MG63 (cell line): ENCODE results near the gene HACE1. TPM values are rescaled to one million over a fixed set of nuclear protein-coding genes. Genes with fewer than 3 reads are reported as not detected.
A peak's percentile ranks its signal among the peaks of the same experiment; 100 is the strongest.

Source experiments
- DNase-seq: peaks from one replicate; pipeline ENCODE4 v3.0.0-alpha.2; 2020
- H3K27me3 ChIP-seq: fragments of 250-450 bp; sonication (Bioruptor Pico); 2 replicates; pipeline ENCODE4 v1.5.1; 2020; ENCODE audit warnings: mild to moderate bottlenecking, moderate library complexity
- H3K36me3 ChIP-seq: fragments of 250-450 bp; sonication (Bioruptor Pico); 2 replicates; pipeline ENCODE4 v1.5.1; 2020; ENCODE audit warnings: mild to moderate bottlenecking, moderate library complexity
- H3K4me3 ChIP-seq: fragments of 250-450 bp; sonication (Bioruptor Pico); 2 replicates; pipeline ENCODE4 v1.5.1; 2020; ENCODE audit warnings: mild to moderate bottlenecking, moderate library complexity
- H3K9me3 ChIP-seq: fragments of 250-450 bp; sonication (Bioruptor Pico); 2 replicates; pipeline ENCODE4 v1.5.1; 2020; ENCODE audit warnings: mild to moderate bottlenecking, moderate library complexity
- total RNA-seq: library from RNA; depleted of rRNA; stranded (reverse); fragments of >200 nt; shearing (Covaris generic); gene quantifications from 2 replicates; pipeline ENCODE4 v1.2.3, GENCODE V29; 2014; ENCODE audit warnings: low replicate concordance

Gene HACE1
- total RNA-seq, 1 experiment from 2014 or later, result 9.0 TPM

- no peak for DNase-seq
- Histone ChIP-seq H3K4me3 (no peak overlapping the region), H3K27me3 (no peaks in the 10 kb centered on the region), H3K36me3 (no peaks in the 10 kb centered on the region), H3K9me3 (no peaks in the 10 kb centered on the region)
Measured at GRCh38 chr6:104710543-104711335, 149.0 kb downstream of the HACE1 start.

- Histone ChIP-seq H3K4me3 (no peak overlapping the region), H3K27me3 (no peaks in the 10 kb centered on the region), H3K36me3 (no peaks in the 10 kb centered on the region), H3K9me3 (no peaks in the 10 kb centered on the region)
- no peak for DNase-seq
Measured at GRCh38 chr6:104705916-104706442, 153.7 kb downstream of the HACE1 start.

GRCh38 chr6:104705095-104705707 lies 154.5 kb downstream of the HACE1 start:
- DNase-seq, result no peak
- Histone ChIP-seq H3K36me3 (no peaks in the 10 kb centered on the region), H3K27me3 (no peaks in the 10 kb centered on the region), H3K9me3 (no peaks in the 10 kb centered on the region), H3K4me3 (no peak overlapping the region)

- no peaks in the 10 kb centered on the region for H3K36me3 ChIP-seq
- H3K9me3 ChIP-seq, result no peaks in the 10 kb centered on the region
- H3K27me3 ChIP-seq, result no peaks in the 10 kb centered on the region
- no peak for DNase-seq
- no peak overlapping the region for H3K4me3 ChIP-seq
Measured at GRCh38 chr6:104704191-104704590, 155.5 kb downstream of the HACE1 start.

- DNase-seq, result no peak
- H3K36me3 ChIP-seq, result no peaks in the 10 kb centered on the region
- H3K27me3 ChIP-seq, result no peaks in the 10 kb centered on the region
- no peak overlapping the region for H3K4me3 ChIP-seq
- no peaks in the 10 kb centered on the region for H3K9me3 ChIP-seq
Measured at GRCh38 chr6:104702126-104702841, 157.4 kb downstream of the HACE1 start.

GRCh38 chr6:104700371-104701185 lies 159.1 kb downstream of the HACE1 start:
- no peak for DNase-seq
- Histone ChIP-seq H3K27me3 (no peaks in the 10 kb centered on the region), H3K9me3 (no peaks in the 10 kb centered on the region), H3K36me3 (no peaks in the 10 kb centered on the region), H3K4me3 (no peak overlapping the region)

- no peaks in the 10 kb centered on the region for H3K36me3 ChIP-seq
- DNase-seq, result no peak
- H3K4me3 ChIP-seq, result no peak overlapping the region
- H3K27me3 ChIP-seq, result no peaks in the 10 kb centered on the region
- H3K9me3 ChIP-seq, result no peaks in the 10 kb centered on the region
Measured at GRCh38 chr6:104699593-104700329, 160.0 kb downstream of the HACE1 start.

GRCh38 chr6:104698979-104699378 lies 160.7 kb downstream of the HACE1 start:
- DNase-seq, result no peak
- Histone ChIP-seq H3K4me3 (no peak overlapping the region), H3K36me3 (no peaks in the 10 kb centered on the region), H3K27me3 (no peaks in the 10 kb centered on the region), H3K9me3 (no peaks in the 10 kb centered on the region)

- no peak overlapping the region for H3K4me3 ChIP-seq
- no peaks in the 10 kb centered on the region for H3K9me3 ChIP-seq
- H3K27me3 ChIP-seq, result no peaks in the 10 kb centered on the region
- DNase-seq, result no peak
- no peaks in the 10 kb centered on the region for H3K36me3 ChIP-seq
Measured at GRCh38 chr6:104692008-104692407, 167.7 kb downstream of the HACE1 start.

- no peaks in the 10 kb centered on the region for H3K27me3 ChIP-seq
- peak; percentile 79 for DNase-seq
- H3K9me3 ChIP-seq, result no peaks in the 10 kb centered on the region
- no peak overlapping the region for H3K4me3 ChIP-seq
- H3K36me3 ChIP-seq, result no peaks in the 10 kb centered on the region
Measured at GRCh38 chr6:104689551-104690205, 170.0 kb downstream of the HACE1 start.

GRCh38 chr6:104688283-104688969 lies 171.3 kb downstream of the HACE1 start:
- Histone ChIP-seq H3K9me3 (no peaks in the 10 kb centered on the region), H3K27me3 (no peaks in the 10 kb centered on the region), H3K36me3 (no peaks in the 10 kb centered on the region), H3K4me3 (no peak overlapping the region)
- DNase-seq, result no peak

GRCh38 chr6:104686550-104687175 lies 173.1 kb downstream of the HACE1 start:
- no peak overlapping the region for H3K4me3 ChIP-seq
- no peak for DNase-seq
- H3K27me3 ChIP-seq, result no peaks in the 10 kb centered on the region
- H3K36me3 ChIP-seq, result no peaks in the 10 kb centered on the region
- H3K9me3 ChIP-seq, result no peaks in the 10 kb centered on the region

GRCh38 chr6:104685871-104686549 lies 173.7 kb downstream of the HACE1 start:
- Histone ChIP-seq H3K9me3 (no peaks in the 10 kb centered on the region), H3K27me3 (no peaks in the 10 kb centered on the region), H3K36me3 (no peaks in the 10 kb centered on the region), H3K4me3 (no peak overlapping the region)
- no peak for DNase-seq

- DNase-seq, result no peak
- no peaks in the 10 kb centered on the region for H3K36me3 ChIP-seq
- no peaks in the 10 kb centered on the region for H3K27me3 ChIP-seq
- H3K9me3 ChIP-seq, result no peaks in the 10 kb centered on the region
- no peak overlapping the region for H3K4me3 ChIP-seq
Measured at GRCh38 chr6:104684911-104685415, 174.8 kb downstream of the HACE1 start.
